HuH-7 (cell line): ENCODE measurements around the gene KLHL22.

ENCODE experiments used
- DNase-seq: peaks from one replicate; pipeline ENCODE4 v3.0.0; 2011; ENCODE audit warnings: low spot score

KLHL22 gene

GRCh38 chr22:20432244-20432686 is 63.3 kb downstream of the KLHL22 start:
- DNase-seq, result no peak

DNA sequence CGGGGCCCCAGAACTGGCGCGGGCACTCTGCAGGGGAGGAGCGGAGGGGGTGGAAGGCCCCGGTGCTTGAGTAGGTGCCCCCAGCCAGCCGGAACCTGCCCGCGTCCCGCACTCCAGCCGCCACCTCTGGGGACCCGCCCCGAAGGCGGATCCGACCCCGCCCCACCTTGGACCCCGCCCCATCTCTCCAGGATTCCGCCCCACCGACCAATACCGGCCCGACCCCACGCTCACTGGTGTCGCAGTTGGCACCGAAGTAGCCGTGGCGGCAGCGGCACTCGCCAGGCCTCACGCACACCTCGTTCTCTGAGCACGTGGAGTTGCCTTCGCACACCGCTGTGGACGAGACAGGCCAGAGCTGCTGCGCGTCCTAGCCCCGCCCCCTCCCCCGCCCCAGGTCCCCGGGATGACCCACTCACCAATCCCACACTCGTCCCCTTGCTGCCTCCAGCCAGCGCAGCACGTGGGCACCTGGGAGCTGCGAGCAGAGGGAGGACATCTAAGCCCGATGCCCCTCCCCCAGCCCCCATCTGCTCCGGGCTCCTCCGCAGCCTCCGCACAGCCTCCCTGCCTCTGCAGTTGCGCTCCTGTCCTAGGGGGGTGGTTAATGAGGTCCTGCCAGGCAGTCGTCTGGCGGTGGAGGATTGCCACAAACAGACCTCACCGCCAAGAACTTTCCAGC is 63.9 kb downstream of the KLHL22 start:
- no peak for DNase-seq

- DNase-seq, result no peak
Observed at GRCh38 chr22:20430720-20431510, 64.7 kb downstream of the KLHL22 start.

- no peak for DNase-seq
Observed at GRCh38 chr22:20430101-20430719, 65.4 kb downstream of the KLHL22 start.

- DNase-seq, result no peak
Observed at GRCh38 chr22:20429254-20430100, 66.1 kb downstream of the KLHL22 start.

DNA sequence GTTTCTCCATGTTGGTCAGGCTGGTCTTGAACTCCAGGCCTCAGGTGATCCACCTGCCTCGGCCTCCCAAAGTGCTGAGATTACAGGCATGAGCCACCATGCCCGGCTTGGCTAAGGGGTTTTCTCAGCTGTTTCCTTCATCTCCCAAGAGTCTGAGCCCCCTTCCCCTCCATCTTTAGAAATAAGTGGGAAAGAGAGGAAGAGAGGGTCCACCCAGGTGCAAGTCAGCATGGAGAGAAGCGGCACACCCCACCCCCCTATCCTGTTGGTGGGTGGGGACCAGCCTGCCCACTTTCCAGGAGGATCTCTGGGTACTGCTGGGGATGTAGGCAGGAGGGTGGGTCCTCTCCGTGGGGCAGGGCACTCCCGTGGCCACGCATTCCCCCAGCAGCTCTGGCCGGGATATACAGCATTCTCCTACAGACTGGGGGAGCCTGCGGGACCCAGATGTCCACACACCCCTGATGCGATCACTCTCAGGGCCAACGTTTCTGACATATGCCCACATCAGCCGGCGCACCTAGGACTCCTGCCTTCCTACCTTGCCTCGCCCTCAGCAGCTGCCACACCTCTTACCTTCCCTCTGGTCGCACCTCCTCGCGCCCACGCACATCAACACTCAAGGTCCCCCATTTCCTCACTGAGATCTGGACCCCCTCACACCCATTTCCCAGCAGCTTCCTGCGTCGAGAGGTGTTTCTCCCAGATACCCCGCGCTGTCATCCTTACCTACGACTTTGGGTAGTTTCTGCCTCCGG is 66.9 kb downstream of the KLHL22 start:
- DNase-seq, result no peak

- DNase-seq, result no peak
Observed at GRCh38 chr22:20427945-20428417, 67.6 kb downstream of the KLHL22 start.

DNA sequence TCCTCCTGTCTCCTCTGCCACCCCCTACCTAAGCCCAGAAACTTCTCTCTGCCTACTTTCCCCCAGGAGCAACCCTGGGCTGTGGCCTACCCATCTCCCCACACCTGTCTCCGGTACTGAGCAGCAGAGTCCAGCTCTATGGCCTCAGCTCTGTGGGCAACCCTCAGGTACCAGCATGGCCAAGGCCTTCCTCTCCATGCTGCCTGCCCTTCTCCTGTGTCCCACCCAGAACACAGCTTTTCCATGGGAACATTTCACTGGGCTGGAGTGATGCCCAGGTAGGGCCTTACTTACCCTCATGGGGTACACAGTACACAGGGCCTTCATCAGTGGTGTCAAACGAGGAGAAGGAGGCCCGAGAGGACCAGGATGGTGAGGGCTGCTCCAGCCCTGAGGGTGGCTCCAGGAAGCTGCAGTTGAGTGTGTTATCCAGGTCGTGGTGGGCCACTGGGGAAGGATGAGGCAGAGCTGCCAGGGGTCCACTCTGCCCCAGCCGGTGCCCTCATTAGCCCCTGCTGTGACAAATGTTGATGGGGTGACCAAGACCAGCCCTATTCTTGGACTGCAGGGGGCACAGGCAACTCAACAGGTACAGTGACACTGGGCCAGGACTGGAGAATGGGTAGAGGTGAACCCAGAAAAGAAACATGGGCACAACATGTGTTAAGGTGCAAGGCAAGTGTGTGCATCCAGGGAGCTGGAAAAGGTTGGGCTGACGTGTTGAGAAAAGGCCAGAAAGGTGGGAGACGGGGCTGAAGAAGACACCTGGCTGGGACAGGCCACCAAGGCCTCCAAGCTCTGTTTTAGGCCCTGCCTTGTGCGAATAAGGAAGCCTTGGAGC is 68.3 kb downstream of the KLHL22 start:
- no peak for DNase-seq

DNA sequence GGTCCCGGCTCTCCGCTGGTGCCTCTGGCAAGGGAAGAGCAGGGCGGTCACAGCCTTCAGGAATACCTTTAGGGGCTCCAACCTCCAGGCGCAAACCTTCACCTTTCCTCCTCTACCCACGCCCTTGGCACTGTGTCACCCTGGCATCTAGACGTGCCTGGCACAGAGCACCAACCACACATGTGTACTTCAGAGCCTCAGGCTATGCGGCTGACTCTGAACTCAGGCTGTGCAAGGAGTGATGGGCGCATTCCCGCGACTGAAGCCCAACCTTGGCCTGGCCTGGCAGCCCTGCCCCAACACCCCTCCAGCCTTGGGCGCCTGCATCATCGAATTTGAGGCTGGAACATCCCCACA is 69.4 kb downstream of the KLHL22 start:
- DNase-seq, result no peak

DNA sequence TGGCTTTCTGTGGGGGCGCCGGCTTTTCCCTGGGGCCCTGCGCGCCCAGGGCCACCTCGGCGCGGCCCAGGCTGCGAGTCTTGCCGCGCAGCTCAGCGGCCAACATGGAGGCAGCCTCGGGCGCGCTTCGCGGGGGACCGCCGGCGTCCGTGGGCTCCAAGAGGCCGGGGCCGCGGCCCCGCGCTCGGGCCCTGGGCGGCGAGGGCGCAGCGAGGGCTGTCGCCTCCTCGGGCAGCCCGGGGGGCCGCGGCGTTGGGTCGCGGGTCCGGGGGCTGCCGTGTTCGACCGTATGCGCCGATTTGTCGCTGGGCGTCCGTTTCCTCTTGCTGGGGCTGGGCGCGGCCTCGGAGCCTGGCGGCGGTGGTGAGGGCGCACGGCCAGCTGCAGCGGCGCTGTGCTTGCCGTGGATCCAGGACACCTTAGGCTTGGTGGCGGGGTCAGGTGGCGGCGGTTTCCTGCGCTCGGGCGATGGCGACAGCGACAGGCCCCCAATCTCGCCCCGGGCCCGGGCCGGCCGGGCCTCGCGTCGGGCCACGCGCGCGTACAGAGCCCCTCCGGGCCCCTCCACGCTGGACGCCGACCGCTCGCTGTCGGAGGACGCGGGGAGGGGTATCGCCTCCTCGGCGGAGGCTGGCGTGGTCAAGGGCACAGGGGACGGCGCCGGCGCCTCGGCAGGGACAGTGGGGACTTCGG is 69.9 kb downstream of the KLHL22 start:
- no peak for DNase-seq

- DNase-seq, result no peak
Observed at GRCh38 chr22:20424932-20425565, 70.5 kb downstream of the KLHL22 start.

DNA sequence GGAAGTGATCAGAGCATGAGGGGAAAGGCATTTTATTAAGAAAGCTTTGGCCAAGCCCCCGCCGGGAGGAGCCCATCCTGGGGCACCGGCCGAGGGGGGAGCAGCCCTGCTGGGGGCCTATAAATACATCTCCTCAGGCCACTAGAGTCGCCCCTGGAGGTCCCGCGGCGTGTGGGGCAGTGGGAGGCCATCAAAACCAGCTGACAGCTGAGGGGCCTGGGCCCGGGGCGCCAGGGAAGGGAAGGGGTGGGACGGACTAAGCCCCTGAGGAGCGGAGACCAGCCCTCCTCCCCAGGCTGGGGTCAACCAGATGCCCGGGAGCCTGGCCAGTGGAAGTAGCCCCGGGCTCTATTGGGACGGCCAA is 71.0 kb downstream of the KLHL22 start:
- no peak for DNase-seq

- no peak for DNase-seq
Observed at GRCh38 chr22:20423906-20424551, 71.6 kb downstream of the KLHL22 start.

GRCh38 chr22:20423008-20423905 is 72.3 kb downstream of the KLHL22 start:
- no peak for DNase-seq

DNA sequence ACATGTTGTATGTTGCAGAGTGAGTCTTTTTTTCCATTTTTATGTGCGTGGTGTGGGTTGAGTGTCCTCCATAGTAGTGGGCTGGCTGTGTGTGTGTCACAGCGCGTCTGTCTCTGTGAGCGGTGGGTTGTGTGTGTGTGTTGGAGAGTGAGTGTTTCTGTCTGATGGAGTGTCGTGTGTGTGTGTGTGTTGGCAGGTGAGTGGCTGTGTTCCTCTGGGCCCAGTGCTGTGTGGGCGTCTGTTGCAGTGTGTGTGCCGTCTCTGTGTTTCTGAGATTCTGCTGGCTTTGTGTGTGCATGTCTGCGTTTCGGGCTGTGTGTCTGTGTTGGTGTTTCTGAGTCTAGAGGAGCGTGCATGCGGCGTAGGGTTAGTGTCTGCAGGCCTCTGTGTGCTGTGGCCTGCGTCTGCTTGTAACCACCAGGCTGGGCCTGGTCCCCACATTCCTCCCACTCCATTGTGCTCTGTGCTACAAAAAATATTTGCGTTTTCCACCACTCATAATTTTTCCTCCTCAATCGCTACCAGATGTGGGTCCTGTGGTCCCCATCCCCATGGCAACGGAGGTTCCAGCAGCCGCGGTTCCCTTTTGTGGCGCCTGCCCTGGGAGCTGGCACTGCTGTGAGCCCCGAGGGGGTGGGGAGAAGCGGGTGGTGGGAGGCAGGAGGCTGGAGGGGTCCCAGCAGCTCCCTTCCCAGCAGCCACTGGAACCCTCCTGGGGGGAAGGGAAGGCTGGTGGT is 73.2 kb downstream of the KLHL22 start:
- no peak for DNase-seq

DNA sequence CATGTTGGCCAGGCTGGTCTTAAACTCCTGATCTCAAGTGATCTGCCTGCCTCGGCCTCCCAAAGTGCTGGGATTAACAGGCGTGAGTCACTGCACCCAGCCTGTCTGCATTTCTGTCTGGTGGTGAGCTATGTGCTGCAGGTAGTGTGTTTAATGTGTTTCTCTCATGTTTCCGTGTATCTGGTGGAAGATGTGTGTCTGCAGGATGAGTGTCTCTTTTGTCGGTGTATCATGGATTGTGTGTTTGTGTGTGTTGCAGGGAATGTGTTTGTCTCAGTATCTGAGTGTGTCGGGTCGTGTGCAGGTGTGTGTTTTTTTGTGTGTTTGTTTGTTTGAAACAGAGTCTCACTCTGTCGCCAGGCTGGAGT is 74.1 kb downstream of the KLHL22 start:
- DNase-seq, result no peak

- DNase-seq, result no peak
Observed at GRCh38 chr22:20420157-20420842, 75.3 kb downstream of the KLHL22 start.
